Tibial nerve (tissue), 4 donors: ENCODE data around the gene CCDC88C. TPM values are rescaled to one million over a fixed set of nuclear protein-coding genes. Genes with fewer than 3 reads are reported as not detected.
A peak's percentile ranks its signal among the peaks of the same experiment; 100 is the strongest.

Experiments used
- DNase-seq, 2 donors: peaks; one replicate each; pipeline ENCODE4 v3.0.0-alpha.2; 2019; ENCODE audit warnings: low spot score in 2 of 2
- H3K27ac ChIP-seq, 4 donors: fragments of 200-600 bp; sonication (generic) in 3 of 4; one replicate each; pipeline ENCODE4 v1.5.1; 2017 to 2019; ENCODE audit warnings: mild to moderate bottlenecking in 1 of 4
- H3K27me3 ChIP-seq, 2 donors: fragments of 200-600 bp; sonication (generic) in 1 of 2; one replicate each; pipeline versions ENCODE4 v1.5.1 to v1.6.0; 2017 to 2019
- H3K36me3 ChIP-seq, 3 donors: fragments of 200-600 bp; sonication (generic); one replicate each; pipeline ENCODE4 v1.5.1; 2018 to 2019
- H3K4me1 ChIP-seq, 4 donors: fragments of 200-600 bp; sonication (generic) in 3 of 4; one replicate each; pipeline ENCODE4 v1.5.1; 2017 to 2019
- H3K4me3 ChIP-seq, 4 donors: fragments of 200-600 bp; sonication (generic) in 3 of 4; one replicate each; pipeline ENCODE4 v1.5.1; 2017 to 2019; ENCODE audit warnings: mild to moderate bottlenecking in 1 of 4, moderate library complexity in 1 of 4
- H3K9me3 ChIP-seq, 4 donors: fragments of 200-600 bp; sonication (generic) in 3 of 4; one replicate each; pipeline ENCODE4 v1.5.1; 2017 to 2019
- EP300 ChIP-seq, 2 donors: sonication (generic); formaldehyde crosslinking; IDR thresholded peaks; one replicate each; pipeline ENCODE4 v1.6.1; 2017; ENCODE audit warnings: antibody characterized with exemption in 2 of 2, mild to moderate bottlenecking in 1 of 2
- POLR2A ChIP-seq, 2 donors: fragments of 450-650 bp; IDR thresholded peaks; one replicate each; pipeline ENCODE4 v1.6.1; 2017; ENCODE audit warnings: antibody characterized with exemption in 2 of 2, mild to moderate bottlenecking in 2 of 2, moderate library complexity in 2 of 2
- WGBS, 2 donors: methylation state at CpG; one replicate each; pipeline ENCODE4 v1.1.5; 2018; 5-methylcytosine and 5-hydroxymethylcytosine counted together
- total RNA-seq, 4 donors: library from RNA; depleted of rRNA; stranded (reverse); fragments of >200 nt; gene quantifications; one replicate each; pipeline ENCODE4 v1.1.0, GENCODE V29; 2016
- TF ChIP-seq, protein P1 (sequence below), 5 experiments: fragments of 200-600 bp in 3 of 5; fragments of 450-650 bp in 2 of 5; sonication (generic) in 3 of 5; IDR thresholded peaks; one replicate each; pipeline ENCODE4 v1.5.1; 2016 to 2019; ENCODE audit warnings: antibody characterized with exemption in 5 of 5, mild to moderate bottlenecking in 3 of 5, moderate library complexity in 2 of 5

Gene CCDC88C
- total RNA-seq, 4 donors from 2014 or later = 3.6 to 12.6 (median 6.8) TPM

DNA sequence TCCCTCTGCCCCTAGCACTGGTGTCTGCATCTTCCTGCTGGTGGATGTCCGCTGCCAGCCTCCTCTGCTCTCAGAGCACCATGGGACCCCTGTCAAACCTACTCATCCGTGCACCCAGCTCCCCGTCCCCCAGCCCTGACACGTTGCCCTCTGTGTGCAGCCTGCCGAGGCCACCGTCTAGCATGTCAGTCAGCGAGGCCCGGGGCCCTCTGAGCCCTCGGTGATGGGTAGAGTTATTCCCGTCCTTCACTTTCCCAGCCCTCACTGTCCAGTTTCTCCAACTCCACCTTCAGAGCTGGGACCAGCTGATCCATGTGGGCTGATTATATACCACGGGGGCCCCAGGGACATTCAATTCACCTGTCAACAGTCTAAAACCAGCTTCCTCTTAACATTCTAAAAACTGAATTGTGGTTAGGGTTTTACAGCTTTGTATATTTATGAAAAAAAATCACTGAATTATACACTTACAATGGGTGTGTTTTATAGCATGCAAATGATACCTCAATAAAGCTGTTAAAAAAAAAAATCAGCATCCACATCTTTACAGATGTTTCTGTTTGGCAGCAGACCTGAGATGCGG is 61.3 kb downstream of the CCDC88C start:
- Histone ChIP-seq H3K9me3 (no peaks in the 10 kb centered on the region), H3K27me3 (peaks cover 0 to 27% of the 10 kb centered on the region in 2 donors), H3K27ac (no peak overlapping the region), H3K4me1 (peaks cover 0 to 26% (median 10%) of the 10 kb centered on the region in 4 donors), H3K36me3 (no peaks in the 10 kb centered on the region), H3K4me3 (no peak overlapping the region)
- no peak for DNase-seq
- WGBS, 2 donors = 70 to 75% methylated on average over 12 of the region's 12 CpGs
- TF ChIP-seq EP300 (IDR thresholded peaks at IDR 0.05) (no peak), POLR2A (IDR thresholded peaks at IDR 0.05) (no peak)
- TF ChIP-seq, protein P1, sequence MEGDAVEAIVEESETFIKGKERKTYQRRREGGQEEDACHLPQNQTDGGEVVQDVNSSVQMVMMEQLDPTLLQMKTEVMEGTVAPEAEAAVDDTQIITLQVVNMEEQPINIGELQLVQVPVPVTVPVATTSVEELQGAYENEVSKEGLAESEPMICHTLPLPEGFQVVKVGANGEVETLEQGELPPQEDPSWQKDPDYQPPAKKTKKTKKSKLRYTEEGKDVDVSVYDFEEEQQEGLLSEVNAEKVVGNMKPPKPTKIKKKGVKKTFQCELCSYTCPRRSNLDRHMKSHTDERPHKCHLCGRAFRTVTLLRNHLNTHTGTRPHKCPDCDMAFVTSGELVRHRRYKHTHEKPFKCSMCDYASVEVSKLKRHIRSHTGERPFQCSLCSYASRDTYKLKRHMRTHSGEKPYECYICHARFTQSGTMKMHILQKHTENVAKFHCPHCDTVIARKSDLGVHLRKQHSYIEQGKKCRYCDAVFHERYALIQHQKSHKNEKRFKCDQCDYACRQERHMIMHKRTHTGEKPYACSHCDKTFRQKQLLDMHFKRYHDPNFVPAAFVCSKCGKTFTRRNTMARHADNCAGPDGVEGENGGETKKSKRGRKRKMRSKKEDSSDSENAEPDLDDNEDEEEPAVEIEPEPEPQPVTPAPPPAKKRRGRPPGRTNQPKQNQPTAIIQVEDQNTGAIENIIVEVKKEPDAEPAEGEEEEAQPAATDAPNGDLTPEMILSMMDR (IDR thresholded peaks at IDR 0.05) = no peak

GRCh38 chr14:91354979-91355685 is 62.5 kb downstream of the CCDC88C start:
- Histone ChIP-seq H3K27me3 (peaks cover 0 to 28% of the 10 kb centered on the region in 2 donors), H3K4me3 (no peak overlapping the region), H3K9me3 (no peaks in the 10 kb centered on the region), H3K27ac (no peak overlapping the region), H3K4me1 (peaks cover 0 to 26% (median 10%) of the 10 kb centered on the region in 4 donors), H3K36me3 (no peaks in the 10 kb centered on the region)
- TF ChIP-seq, protein P1 (IDR thresholded peaks at IDR 0.05) = peak in 1 of 5 experiments; percentile 28
- no peak for TF ChIP-seq EP300 (IDR thresholded peaks at IDR 0.05)
- no peak for DNase-seq
- 65 to 68% methylated on average over 27 of the region's 27 CpGs for WGBS, 2 donors

DNA sequence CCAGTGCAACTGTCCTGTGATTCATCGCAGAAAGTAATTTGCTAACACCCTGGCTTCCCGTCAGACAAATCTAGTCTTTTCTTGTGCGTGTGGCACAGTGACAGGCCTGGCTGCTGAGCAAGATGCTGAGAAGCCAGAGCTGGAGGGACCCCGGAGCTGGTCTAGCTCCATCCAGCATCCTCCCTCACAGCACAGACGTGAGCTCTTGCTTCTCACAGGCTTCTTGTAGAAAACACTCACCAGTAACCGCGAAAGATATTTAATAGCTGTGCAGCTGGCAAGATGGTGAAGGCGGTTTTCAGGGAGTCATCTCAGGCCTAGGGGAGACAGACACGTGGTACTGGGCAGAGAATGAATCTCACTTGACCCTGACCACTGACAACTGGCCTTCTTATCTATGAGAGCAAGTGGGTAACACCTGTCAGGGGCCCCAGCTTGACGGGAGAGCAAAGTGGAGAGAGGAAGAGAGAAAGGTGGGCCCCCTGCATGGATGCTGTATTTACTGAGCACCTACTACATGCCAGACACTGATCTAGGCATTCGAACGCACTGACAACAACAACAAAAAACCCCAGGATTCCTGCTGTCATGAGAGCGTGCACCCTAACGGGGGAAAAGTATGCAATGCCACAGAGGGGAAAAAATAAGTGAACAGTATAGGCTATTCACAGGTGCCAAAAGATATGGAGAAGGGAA is 63.3 kb downstream of the CCDC88C start:
- H3K36me3 ChIP-seq = no peaks in the 10 kb centered on the region
- H3K27ac ChIP-seq = no peak overlapping the region
- TF ChIP-seq POLR2A (IDR thresholded peaks at IDR 0.05) (no peak), EP300 (IDR thresholded peaks at IDR 0.05) (no peak)
- TF ChIP-seq, protein P1 (IDR thresholded peaks at IDR 0.05) = no peak
- peaks cover 0 to 26% (median 10%) of the 10 kb centered on the region in 4 donors for H3K4me1 ChIP-seq
- no peaks in the 10 kb centered on the region for H3K9me3 ChIP-seq
- no peak overlapping the region for H3K4me3 ChIP-seq
- DNase-seq = no peak
- 78 to 93% methylated on average over 14 of the region's 14 CpGs for WGBS, 2 donors
- peaks cover 0 to 28% of the 10 kb centered on the region in 2 donors for H3K27me3 ChIP-seq

DNA sequence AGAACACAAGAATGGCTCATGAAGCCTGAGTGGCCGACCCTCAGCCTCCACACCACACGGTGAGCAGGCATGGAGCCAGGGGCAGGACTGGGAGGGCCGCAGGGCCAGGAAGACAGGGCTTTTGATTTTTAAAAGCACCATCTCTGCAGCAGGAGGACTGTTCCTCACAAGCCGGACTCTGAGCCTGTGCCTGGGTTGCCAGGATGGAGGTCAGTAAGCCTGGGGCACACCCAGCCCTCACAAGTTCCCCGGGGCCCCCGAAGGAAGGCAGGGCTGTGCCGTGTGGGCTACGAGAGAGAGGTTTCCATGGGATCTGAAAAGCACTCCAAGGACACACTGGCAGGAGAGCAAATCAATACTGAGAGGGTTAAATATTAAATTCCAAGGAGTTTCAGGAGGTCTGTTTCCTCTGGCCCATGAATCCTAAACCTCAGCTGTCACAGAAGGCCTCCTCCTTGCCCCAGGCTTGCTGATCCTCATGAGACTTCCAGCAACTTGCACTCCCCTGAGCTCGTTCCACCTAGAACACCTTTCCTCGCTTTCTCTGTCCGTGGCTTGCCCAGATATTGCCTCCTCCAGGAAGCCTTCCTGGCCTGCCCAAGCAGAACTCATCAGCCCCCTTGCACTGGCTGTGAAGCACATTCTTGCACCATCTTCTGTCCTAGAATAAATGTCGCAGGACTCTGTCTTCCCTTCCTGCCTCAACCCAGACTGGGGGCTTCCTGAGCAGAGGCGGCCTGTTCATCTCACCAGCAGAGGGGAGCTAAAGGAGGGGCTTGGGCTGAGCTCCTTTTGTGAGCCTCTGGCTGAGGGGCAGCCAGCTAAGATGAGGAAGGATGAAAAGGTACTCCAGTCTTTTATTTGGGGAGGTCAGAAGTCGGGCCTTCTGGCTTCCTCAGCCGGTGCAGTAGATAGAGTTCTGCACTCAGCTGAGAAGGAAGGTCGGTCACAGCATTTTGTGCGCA is 64.6 kb downstream of the CCDC88C start:
- no peak for DNase-seq
- Histone ChIP-seq H3K4me1 (peaks cover 0 to 26% (median 10%) of the 10 kb centered on the region in 4 donors), H3K27ac (no peak overlapping the region), H3K4me3 (no peak overlapping the region), H3K9me3 (no peaks in the 10 kb centered on the region), H3K27me3 (peaks cover 0 to 28% of the 10 kb centered on the region in 2 donors), H3K36me3 (no peaks in the 10 kb centered on the region)
- no peak for TF ChIP-seq POLR2A (IDR thresholded peaks at IDR 0.05)
- TF ChIP-seq, protein P1 (IDR thresholded peaks at IDR 0.05) = no peak
- TF ChIP-seq EP300 (IDR thresholded peaks at IDR 0.05) = no peak
- 69 to 72% methylated on average over 17 of the region's 17 CpGs for WGBS, 2 donors
